Measurements from ENCODE around the gene KCNJ3.

- TF ChIP-seq EZH2 (IDR thresholded peaks at IDR 0.05) (no peak), POLR2AphosphoS5 (IDR thresholded peaks at IDR 0.05; ENCODE audit: borderline replicate concordance, low read depth, low read length) (no peak), FOXP2 (optimal IDR thresholded peaks at IDR 0.05; ENCODE audit: control extremely low read depth, extremely low read length, insufficient read depth) (no peak)
Measured at GRCh38 chr2:154886316-154886715, 187.8 kb downstream of the KCNJ3 start.

Data from SK-N-MC (cell line).